Effector CD8-positive, alpha-beta T cell (primary cell): ENCODE measurements around the gene COL4A1.

Source experiments
- DNase-seq: peaks from one replicate; lab custom pipeline; 2025; lab: John Stamatoyannopoulos, UW

Gene COL4A1

DNA sequence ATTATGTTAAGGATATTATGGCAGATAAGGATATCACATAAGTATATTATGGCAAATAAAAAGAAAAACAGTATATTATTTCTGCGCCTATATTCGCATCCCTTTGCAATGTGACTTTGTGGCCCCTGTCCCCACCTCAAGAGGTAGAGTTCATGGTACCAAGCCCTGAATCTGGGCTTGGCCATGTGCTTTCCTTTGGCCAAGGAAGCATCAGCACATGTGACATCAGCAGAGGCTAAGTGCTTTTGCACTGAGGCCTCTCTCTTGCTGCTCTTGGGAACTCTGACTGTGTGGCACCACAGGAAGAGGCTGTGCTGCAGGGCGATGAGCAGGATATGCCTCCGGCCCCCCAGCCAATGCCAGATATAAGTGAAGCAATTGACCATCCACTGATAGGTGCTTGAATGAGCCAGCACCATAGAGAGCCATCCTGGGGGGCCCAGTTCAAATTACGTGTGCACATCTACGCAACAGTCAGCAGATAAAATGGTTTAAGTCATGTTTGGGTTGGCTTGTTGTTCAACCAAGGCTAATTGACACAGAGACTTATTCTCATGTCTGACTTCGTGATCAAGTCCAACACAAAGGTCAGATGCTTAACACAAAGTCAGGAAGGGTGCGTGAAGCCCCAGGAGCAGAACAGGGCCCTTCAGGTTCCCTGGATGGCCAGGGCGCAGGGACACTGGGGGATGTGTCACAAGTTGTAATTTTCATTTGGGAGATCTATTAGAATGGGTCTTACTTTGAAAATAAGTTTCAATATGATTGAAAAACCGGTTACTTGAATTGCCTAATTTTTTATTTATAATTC is 173.3 kb downstream of the COL4A1 start:
- DNase-seq, result no peak

DNA sequence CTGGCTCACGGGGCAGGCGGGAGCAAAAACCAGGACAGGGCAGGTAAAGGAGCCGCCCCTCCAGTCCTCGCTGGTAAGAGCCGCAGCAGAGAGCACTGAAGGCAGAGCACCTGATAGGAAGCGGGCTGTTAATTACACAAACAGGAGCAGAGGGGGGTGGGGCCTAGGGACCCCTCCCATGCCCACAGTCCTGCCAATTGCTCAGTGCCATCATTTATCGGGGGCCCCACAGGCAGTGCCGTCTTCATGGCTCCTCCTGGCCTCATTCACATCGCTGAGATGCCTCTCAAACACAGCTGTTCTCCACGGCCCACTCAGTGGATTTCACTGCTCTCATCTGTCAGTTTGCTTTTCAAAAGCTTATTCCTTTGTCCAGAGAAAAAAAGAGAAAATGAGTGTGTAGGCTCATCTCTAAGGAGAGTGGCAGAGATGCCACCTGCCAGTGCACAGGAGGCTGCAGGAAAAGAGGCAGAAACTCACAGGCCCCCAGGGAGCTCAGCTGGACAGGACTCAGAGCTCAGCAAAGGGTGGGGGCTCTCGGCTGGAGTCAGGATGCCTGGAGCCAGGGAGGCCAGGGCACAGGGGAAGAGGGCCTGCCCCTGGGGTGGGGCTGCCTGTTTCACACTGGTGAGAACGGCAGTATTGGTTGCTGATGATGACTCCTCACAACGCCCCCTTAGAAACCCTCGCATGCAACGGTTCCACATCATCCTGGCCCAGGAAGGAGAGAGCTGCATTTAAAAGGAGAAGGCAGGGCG is 174.6 kb downstream of the COL4A1 start:
- DNase-seq, result no peak

DNA sequence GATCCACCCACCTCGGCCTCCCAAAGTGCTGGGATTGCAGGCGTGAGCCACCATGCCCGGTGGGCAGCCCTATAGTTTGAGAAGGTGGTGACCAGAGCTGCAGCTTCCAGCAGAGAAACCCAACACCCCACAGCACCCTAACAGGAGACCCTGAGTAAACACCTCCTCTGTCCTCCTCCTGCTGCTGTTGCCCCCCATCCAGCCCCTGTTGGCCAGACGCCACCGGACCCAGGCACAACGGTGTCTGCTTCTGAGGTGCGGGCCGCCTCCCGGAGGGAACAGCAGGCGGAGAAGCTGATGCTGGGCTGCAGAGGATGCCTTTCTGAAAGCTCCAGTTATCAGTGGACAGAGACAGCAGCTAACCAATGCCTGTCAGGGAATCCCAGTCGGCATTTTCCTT is 175.5 kb downstream of the COL4A1 start:
- DNase-seq, result no peak

DNA sequence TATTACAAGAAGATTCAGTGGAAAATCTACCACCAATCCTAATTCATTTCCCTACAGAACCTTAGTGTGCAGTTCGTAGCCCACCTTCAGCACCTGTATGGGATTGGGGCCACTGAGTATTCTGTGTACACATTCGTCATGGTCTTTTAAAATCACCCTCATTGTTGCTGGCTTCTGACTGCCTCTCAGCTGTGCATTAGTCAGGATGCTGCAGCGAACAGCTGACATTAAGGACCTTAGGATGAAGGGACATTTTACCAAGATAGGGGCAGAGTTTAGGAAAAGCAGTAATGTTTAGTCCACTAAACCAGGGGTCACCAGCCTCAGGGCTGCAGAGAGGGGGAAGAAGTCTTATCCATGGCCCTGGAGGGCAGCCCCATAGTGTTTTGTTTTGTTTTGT is 176.5 kb downstream of the COL4A1 start:
- no peak for DNase-seq

DNA sequence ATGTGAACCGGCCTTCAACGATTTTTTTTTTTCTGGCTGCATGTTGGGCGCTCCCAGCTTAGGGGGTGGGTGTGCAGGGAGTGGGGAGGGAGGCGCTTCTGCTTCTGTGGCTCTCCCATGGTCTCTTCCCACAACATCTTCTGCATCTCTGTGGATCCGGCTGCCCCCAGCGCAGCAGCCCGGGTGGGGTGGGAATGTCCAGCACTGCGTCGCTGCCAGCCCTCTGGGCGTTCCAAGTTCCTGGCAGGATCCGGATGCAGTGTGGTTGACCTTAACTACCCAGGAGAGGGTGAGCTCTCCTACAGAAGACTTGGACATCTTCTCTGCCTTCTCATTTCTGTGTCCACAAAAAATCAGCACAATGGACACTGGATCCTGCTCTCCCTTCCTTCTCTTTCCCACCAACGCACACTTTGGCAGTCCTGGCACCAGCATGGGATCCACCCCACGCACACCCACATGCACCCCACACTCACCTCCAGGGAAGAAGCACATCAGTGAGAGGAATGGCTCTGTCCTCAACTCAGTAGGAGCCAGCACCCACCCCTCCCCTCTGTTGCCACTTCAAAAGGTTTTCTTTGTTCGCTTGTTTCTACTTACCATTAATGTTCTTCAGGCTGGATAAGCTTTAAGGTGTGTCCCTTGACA is 177.3 kb downstream of the COL4A1 start:
- DNase-seq, result no peak

DNA sequence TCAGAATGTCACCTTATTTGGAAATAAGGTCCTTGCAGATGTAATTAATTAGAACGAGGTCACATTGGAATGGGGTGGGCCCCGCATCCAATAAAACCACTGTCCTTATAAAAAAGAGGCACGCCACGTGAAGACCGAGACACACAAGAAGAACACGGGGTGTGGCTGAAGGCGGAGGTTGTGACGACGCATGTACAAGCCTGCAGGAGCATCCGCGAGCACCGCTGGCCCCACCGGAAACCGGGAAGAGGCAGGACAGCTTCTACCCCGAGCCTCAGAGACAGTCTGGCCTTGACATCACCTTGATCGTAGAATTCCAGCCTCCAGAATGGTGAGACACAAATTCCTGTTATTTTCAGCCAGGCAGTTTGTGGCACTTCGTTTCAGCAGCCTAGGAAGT is 177.9 kb downstream of the COL4A1 start:
- no peak for DNase-seq

DNA sequence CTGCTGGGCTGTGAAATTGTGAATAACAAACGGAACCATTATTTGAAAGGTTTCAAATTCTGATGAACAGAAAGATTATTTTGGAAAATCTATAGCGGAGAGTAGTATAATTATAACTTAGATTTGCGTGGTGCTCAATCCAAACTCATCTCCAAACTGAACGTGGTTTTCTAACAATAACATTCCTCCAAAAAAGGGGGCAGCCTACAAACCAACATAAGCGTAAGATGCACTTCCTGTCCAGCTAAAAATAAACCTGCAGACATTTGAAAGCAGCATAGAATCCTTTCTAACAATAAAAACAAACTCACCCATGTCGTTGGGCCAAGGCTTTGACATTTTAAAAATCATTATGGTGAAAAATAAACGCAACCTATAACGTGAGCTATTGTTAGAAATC is 178.4 kb downstream of the COL4A1 start:
- DNase-seq, result no peak

DNA sequence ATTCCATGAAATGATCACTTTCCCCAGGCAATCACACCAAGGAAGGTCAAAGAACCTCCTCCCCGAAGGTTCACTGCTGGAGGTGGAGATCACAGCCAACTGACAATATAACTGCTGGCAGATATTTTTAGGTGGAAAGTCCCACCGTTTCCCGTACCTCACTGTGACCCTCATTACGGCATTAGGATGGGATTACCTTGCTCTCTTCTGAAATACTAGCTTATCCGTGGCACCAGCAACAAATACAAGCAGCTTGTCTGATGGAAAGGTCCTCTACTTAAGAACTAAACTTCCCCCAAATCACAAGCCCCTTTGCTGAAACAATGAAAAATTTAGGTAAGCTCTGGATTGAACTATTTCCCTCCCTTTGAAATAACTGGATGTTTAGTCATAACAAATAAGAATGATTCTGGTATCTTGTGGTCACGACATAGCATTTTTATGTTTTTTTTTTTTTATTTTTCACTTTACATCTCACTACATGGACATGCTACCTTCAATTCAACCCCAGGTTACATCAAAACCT is 178.9 kb downstream of the COL4A1 start:
- no peak for DNase-seq

DNA sequence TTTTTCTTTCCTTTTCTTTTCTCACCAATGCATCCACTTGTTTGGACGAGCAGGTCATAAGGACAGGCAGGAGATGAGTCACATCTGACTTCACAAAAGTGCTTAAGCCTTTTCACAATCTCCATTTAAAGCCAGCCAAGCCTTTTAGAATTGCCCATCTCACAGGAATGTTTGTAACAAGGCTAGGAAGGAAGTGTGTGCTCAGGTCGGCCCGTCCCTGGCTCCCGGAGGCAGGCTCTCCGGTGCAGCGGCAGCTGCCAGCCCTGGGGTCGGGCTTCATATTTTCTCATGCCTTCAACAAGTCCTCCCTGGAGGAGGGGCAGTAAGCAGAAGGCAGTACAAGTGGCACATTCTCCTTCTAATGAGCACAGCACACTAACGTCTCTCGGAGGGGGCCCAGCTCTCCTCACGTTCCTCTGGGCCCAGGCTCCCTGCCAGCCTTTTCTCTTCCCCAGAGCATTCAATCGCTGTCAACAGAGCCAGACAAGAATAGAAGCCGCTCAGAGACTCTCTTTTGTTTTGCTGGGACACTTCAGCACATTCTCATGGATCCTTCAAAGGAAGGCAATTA is 180.5 kb downstream of the COL4A1 start:
- DNase-seq, result no peak

DNA sequence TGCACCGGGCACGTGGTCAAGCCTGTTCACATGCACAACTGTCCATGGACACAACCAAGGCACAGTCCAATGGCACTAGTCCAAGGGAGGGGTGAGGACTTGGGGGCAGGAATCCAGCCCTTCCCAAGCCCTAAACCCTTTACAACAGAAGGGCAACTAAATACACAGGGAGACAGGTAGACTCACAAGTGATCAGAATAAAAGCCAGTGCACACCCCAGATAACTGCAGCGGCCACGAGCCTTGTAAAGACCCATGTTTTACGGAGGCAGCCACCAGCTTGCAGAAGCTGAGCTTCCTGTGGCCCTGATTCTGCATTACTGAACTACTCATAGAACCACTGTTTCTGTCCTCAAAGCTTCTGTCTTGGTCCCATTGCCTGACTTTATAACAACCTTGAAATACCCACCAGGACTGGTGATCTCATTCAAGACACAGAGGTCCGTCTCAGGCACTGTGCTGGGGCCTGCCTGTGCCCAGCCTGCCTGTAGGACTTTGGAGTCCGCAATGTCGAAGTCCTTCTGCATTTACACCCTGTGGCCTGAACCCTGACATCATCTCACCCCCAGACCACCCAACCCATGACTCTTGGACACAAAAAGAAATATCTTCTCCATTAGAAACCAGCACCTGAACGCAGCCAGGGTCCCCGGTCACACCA is 181.2 kb downstream of the COL4A1 start:
- no peak for DNase-seq

DNA sequence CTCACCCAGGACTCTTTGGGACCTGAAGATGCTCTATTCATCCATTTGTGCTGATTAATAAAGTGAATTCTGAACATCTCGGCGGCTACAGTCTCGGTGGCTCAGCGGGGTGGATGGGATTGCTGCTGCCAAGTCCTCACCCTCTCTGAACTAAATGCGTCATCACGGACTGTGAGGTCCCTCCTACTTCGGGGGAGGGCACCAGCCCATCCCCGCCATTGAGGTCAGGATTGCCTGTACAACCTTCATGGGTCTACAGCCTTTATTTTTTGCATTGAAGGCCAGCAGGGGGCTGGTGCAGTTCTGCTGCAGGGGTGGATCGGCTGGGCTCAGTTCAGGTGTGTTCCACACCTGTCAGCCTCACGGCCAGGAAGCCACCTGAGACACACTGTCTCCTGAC is 181.8 kb downstream of the COL4A1 start:
- no peak for DNase-seq

DNA sequence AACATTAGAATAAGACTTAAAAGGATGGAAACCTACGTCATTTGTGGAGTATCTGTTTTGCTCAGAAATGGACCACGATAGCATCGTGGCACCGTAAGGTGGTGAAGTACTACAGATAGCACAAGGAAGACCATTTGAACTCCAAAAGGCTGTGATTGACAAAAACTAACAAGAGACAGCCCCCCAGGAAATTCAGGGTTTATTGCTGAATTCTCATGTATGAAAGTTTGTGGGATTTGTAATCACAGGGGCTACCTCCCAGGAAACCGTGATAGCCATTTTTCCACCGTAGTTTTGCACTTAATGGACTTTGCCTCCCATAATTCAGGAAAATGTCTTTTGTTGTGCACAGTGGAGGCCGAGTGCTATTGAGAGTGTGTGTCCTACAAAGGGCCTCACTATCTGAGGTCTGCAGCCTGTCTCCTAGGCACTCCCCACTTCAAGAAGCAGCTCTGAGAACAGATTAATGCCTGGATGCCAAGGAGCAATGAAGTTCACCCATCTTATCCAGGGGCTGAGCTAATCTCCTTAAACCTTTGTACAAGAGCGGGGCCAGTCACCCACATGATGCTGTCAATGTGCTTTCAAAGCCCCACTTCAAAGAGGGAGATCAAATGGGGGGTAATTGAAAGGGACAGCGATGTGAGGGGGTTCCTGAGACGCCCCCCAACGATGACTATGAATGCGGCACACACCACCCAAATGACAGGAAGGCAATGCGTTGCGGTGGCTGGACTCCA is 182.6 kb downstream of the COL4A1 start:
- DNase-seq, result no peak

DNA sequence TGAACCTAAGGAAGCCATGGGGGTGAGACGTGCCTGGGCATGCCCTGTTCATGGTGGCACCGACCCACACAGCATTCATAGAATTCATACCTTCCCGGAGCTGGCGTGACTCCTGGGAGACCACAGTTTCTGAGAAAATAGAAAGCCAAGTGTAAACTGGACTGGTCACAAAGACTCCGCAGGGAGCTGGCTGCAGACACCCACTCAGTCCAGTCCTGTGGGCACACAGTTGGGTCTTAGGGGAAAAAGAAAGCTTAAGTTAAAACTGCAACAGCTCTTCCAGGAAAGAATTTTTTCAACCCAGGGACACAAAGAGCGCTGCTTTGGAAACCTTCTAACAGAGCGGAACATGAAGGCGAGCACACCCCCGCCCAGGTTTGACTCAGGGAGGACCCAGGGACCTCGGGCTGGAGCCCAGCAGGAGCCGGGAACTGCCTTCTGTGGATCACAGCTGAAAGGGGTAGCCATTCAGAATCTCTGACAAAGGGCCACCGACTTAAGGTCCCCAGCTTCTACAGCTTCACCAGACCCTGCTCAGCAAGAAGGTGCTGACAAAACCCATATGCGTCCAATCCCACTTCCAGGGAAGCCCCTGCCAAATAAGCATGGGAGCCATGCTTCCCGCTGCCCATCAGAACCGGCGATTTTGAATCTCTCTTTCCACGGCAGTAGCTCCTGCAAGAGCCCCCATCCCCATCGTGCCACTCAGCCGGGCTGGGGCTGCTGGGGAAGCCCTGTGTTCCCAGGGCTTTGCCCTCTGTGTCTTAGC is 183.7 kb downstream of the COL4A1 start:
- no peak for DNase-seq

DNA sequence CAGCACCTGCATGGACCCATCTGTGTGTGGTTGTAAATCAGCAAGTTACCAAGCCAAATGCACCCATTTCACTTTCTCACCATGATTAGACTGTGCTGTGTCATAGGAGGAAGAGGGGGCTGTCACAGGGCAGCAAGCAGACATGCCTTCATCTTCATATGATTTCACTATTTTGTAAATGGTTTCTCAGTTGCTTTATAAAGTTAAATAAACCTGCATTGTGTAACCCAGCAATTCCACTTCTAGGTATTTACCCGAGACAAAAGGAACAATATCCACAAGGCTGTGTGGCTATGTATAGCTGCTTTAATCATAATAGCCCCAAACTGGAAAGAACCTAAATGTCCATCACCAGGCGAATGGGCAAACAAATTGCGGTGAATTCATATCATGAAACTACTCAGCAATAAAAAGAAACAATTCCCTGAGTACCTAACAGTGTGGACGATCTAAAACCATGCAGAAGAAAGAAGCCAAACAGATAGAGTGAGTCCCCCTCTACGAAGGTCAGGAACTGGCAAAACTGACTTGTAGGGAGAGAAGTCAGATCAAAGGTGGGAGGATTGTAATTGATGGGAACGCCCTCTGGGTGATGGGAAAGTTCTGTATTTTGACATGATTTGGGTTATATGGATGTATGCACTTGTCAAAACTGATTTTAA is 185.4 kb downstream of the COL4A1 start:
- DNase-seq, result no peak

DNA sequence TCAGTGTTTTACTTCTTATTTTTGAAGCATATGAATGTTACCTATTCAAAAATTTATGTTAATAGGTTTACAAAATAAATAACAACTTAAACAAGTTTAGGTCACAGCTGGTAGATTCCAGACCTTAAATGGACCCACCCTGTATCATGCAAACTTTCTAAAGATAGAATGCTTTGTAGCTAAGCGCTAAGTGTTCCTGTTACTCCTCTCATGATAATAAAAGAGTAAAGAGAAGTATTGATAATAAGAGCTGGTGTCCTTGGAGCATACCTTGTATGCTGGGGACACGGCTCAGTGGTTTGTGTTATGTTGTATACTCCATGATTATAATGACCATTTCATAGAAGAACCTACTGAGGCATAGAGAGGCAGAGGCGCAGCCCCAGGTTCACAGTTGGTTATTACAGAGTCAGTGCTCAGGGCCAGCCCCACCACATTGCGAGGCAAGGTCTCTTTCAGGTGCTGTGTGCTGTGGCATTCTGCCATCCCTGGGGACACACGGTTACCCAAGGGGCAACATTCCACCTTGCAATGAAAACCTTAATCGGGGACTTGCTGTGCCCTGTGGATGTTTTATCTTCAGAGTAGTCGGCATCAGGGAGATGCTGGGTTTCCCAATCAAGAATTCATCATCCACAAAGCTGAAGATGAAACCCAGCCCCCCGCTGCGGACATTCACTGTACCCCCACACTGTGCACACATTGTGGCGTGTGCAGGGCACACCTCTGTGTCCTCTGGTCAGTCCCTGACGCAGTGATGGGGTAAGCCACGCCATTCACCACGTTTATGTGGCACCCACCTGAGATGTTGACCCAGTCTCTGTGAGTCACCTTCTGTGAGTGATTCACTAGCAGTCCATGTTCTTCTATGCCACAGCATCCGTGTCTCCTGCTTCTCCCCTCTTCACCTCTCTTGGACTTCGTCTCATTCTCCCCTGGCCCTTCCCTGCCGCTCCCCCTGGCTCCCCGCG is 186.7 kb downstream of the COL4A1 start:
- no peak for DNase-seq

DNA sequence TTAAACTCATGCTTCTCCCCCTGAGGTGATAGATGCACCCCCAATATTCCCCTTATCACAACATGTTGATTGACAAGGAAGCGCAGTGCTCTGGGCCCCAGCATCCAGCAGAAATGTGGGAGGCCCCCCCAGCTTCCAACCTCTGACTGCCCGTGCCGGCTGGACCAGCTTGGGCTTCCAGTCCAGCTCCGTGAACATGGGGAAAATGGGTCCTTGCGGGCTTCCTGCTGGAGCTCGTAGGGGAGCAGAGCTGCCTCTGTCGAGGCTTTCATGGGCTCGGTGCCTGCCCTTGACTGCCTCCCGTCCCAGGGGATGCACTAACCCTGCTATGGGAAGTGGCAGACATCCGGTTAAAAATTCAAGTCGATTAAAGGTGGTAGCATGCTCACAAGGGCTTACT is 188.9 kb downstream of the COL4A1 start:
- DNase-seq, result no peak

DNA sequence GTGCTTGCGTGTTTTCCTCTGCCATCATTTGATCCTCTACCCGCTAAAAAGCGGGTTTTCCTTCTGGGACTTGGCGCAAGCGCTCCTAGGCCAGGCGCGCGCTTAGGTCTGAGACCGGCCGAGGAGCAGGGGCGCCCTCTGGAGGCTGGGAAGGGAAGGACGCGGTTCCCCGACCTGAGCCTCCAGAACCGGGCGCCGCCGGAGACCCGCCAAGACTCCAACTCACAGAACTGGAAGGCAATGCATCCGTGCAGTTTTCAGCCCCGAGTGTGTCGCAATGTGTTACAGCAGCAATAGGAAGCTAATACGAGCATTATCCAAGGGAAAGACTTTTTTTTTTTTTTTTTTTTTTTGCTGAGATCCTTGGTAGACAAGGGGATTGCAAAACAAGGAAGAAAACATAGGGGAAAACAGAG is 190.9 kb downstream of the COL4A1 start:
- DNase-seq, result no peak

DNA sequence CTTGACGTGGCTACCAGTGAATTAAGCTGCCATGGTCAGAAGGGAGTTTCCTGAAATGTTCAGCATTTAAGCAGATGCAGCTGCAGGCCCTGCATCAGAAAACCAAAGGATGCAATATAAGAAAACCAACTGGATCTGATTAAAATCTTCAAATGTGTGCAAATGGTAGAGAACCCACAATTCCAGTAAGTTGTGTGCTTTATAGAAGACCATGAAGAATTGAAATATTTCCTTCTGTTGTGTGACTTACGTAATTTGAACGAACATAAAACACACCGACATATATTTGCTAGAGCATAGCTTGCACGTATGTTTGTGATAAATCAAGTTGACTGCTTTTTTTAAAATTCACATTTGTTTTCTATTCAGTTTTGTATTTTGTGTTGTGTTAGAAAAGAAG is 191.4 kb downstream of the COL4A1 start:
- DNase-seq, result no peak

DNA sequence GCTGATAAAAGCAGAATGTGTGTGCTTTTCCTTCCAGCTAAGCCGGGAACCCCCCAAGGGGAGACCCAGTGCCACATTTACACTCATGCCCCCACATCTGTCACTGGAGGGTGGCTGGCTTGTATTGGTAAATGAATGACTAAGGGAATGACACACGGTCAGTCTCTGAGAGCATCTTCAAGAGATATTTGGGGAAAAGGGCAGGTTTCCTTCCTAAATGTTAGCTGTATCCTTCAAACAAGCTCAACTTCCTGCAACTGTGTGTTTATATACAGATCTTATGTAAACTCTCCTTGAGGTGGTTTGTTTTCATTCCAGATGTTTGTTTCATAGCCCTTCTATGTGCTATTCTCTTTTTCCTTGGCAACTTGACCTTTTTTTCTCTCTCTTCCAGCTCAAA is 192.6 kb downstream of the COL4A1 start:
- DNase-seq, result no peak
